Mucosa of gallbladder (tissue), 1 donor: ENCODE measurements around the gene BATF2. TPM values are rescaled to one million over a fixed set of nuclear protein-coding genes. Genes with fewer than 3 reads are reported as not detected.
A peak's percentile ranks its signal among the peaks of the same experiment; 100 is the strongest.
"Not testable (repeated sequence)": the region's sequence is repeated elsewhere in the genome, so short reads cannot be mapped to it uniquely, and the experiment has no call there.

ENCODE experiments used
- DNase-seq: peaks from one replicate; pipeline ENCODE4 v3.0.0-alpha.2; 2020; ENCODE audit warnings: low spot score
- total RNA-seq: library from RNA; stranded (reverse); gene quantifications from one replicate; pipeline ENCODE4 v1.2.1, GENCODE V29; 2021
- donor health status: DM: no; HTN: no; CAD: no.

BATF2 gene, protein sequence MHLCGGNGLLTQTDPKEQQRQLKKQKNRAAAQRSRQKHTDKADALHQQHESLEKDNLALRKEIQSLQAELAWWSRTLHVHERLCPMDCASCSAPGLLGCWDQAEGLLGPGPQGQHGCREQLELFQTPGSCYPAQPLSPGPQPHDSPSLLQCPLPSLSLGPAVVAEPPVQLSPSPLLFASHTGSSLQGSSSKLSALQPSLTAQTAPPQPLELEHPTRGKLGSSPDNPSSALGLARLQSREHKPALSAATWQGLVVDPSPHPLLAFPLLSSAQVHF
- total RNA-seq = 5.5 TPM

DNA sequence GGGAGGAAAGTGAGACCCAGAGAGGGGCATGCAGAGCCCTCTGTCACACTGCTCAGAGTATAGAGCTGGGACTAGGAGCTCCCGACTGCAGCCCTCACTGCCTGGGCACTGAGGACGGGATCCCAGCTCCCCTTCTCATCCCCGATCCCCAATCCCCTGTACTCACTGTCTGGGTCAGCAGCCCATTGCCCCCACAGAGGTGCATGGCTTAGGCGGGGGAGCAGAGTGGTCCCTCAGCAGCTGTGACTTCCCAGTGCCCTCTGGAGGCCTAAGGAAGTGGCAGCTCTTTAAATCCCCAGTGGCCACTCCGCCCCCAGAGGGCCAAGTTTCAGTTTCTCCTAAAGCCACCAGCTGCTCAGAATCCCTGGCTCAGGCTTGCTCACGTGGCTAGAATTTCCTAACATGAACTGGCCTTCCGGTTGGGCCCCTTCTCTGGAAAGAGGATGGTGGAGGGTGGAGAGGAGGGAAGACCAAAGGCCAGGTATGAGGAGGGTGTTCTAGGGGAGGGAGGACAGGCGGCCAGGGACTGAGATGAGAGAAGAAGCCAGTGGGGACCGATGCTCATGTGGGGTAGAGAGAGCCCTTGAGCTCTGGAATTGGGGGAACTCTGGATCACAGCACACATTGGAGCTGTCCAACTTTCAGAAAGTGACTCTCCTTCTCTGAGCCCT lies at the start of gene BATF2:
Gene BATF2, minus strand, starts transcription at position 262 of the 671 bp plus-strand sequence. Its CDS starts 57 bp downstream, at position 205.
- peak; percentile 80 for DNase-seq

DNA sequence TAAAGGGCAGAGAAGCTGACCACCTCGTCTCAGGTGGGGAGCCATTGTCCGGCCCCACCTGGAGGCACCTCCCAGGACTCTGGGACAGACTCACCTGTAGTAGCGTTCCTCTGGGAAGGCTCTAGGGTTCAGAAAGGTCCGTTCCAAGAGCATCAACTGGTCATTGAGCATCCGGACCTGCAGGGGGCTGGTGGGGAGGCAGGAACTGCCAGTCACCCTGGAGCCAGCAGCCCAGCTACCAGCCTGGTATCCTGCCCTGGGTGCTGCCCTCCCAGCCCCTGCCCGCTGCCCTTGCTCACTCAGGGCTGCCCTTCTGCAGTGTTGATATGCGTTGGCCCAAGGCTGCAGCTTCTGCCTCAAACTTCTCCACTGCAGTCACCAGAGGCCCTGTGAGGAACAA lies 49.0 kb upstream of the BATF2 start:
- DNase-seq = no peak

DNA sequence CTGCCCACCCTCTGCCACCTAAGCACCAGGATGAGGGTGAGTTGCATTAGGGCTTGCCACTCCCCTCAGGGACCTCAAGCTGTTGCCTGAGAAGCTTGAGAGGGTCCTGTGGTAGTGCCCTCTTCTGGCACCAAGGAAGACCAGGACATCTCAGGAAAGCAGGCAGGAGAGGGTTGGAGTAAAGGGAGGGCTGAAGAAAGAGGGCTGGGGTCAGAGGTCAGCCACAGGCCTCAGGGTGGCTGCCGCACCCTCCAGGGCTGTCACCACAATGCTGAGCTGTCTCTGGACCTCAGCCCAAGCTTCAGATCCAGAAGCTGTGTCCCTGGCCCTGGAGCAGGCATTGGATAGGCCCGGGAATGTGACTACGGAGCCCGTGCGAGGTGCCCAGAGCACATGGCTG lies 48.3 kb upstream of the BATF2 start:
- DNase-seq = no peak

DNA sequence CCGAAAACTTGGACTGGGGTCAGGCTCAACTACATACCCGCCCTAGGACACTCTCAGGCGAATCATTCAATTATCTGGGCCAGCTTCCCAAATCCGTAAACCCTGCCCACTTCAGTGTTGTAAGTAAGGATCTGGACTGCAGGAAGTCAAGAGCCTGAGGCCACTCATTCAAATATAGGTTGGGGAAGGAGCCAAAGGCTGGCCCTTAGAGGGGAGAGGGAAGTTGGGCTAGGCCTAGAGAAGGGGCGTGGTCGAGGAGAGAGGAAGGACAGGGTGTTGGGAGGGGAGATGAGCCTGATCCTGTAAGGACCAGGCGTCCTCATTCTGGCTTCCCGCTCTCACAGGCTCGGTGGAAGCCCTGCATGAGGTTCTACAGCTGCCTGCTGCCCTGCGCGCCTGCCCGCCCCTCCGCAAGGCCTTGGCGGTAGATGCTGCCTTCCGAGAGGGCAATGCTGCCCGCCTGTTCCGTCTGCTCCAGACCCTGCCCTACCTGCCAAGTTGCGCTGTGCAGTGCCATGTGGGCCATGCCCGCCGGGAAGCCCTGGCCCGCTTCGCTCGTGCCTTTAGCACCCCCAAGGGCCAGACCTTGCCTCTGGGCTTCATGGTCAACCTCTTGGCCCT lies 47.2 kb upstream of the BATF2 start:
- DNase-seq = peak; percentile 18

DNA sequence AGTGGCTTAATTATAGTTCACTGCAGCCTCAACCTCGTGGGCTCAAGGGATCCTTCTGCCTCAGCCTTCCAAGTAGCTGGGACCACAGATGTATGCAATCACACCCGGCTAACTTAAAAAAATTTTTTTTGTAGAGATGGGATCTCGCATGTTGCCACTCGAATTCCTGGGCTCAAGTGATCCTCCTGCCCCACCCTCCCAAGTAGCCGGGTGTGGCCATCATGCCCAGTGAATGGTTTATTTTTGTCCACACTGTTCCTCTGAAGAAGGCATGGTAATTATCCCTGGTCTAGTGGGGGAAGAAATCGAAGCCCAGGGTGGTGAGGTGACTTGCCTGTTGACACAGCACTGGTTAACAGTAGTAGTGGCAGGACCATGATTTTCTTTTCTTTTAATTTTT lies 46.1 kb upstream of the BATF2 start:
- no peak for DNase-seq

DNA sequence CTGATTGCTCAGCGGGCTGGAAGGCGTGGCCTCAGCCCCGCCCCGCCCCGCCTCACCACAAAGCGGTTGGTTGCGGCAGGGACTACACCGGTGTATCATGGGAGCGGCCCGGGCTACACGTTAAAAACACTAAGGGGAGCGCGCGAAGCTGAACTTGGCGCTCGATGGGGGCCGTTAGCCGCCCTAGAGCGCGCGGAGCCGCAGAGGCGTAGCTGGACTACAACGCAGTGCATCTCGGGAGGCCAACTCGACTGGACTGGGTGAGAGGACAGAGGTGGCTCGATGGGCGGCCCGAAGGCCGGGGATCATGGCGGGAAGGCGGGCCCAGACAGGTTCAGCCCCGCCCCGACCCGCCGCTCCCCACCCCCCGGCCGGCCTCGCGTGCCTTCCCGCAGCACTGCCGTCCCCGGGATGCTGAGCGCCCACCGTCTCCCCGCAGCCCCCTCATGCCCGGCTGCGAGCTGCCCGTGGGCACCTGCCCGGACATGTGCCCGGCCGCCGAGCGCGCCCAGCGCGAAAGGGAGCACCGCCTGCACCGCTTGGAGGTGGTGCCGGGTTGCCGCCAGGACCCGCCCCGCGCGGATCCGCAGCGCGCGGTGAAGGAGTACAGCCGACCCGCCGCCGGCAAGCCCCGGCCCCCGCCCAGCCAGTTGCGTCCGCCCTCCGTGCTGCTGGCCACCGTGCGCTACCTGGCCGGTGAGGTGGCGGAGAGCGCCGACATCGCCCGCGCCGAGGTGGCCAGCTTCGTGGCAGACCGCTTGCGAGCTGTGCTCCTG lies 44.3 kb upstream of the BATF2 start, which contains the start of gene SAC3D1:
Gene SAC3D1, plus strand, starts transcription at position 364 of the 776 bp plus-strand sequence. Its CDS starts 83 bp downstream, at position 447.
- peak; percentile 87 for DNase-seq

DNA sequence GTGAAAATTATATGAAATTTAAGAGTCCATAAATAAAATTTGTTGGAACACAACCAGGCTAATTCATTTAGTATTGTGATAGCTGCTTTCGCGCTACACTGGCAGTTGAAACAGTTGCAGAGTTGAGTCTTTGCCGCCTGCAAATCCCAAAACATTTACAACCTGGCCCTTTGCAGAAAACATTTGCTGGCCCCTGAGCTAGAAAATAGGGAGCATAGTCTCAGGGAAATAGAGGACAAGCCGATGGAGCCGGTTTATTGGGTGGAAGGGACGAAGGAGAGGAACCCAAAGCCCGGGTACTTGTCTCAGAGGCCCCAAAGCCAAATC lies 43.7 kb upstream of the BATF2 start:
- no peak for DNase-seq

DNA sequence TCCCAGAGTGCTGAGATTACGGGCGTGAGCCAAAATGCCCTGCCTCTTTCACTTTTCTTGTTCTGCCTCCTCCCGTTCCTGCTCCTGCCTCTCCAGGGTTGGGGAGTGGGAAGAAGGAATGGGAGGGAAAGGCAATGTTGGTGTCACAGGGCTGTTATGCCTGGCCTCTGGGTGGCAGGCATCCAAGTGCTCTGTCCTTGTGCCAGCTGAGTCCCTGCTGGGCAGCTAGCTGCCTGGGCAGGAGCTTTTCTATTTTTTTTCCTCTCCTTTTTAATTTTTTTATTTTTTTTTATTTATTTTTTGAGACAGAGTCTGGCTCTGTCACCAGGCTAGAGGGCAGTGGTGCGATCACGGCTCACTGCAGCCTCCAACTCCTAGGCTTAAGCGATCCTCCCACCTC lies 40.2 kb upstream of the BATF2 start:
- DNase-seq = peak; percentile 47

DNA sequence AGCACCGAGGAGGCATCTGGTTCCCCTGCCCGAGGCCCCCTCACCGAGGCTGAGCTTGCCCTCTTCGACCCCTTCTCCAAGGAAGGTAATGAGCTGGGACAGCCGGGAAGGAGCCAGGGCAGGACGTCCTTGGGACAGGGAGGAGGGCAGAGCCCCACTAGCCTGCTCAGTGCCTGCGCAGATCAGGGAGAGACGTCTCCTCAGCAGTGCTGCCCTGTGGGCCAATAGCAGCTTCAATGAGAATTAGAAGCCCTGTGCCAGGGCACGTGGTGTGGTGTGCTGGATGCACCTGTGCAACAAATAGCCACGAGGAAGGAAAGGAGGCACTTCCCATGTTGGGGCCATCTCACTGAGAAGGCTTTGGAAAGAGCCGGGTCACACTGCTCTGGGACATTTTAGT lies 38.8 kb upstream of the BATF2 start:
- no peak for DNase-seq

DNA sequence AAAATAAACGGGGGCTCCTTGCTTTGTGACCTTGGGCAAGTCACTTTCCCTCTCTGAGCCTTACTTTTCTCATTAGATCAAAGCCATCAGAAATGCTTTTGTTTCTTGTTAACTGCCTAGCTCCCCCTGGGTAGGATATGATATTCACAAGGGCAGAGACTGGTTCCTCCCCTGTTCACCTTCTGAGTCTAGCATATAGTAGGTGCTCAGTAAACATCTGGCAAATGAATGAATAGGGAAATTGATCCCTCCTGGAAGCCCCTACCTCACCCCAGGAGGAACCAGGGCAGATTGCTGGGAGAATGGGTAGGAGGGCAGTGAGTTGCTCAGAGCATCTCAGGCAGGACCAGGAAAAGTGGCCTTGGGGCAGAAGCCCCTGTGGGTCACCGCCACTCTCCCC lies 37.7 kb upstream of the BATF2 start:
- DNase-seq = no peak

DNA sequence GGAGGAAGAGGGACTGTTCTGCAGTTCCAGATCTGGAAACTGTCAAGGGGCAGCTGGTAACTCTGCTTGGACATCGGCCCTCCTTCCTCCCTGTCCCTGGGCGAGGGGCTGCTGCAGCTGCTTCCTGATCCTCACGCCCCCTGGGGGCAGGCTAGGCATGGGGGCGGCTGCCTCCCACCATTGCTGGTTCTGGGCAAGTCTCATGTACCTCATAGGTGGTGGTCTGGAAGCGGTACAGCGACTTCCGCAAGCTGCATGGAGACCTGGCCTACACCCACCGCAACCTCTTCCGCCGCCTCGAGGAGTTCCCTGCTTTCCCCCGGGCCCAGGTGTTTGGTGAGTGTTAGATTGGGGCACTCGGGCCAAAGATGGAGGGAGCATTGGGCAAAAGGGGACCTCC lies 35.4 kb upstream of the BATF2 start:
- DNase-seq = no peak

DNA sequence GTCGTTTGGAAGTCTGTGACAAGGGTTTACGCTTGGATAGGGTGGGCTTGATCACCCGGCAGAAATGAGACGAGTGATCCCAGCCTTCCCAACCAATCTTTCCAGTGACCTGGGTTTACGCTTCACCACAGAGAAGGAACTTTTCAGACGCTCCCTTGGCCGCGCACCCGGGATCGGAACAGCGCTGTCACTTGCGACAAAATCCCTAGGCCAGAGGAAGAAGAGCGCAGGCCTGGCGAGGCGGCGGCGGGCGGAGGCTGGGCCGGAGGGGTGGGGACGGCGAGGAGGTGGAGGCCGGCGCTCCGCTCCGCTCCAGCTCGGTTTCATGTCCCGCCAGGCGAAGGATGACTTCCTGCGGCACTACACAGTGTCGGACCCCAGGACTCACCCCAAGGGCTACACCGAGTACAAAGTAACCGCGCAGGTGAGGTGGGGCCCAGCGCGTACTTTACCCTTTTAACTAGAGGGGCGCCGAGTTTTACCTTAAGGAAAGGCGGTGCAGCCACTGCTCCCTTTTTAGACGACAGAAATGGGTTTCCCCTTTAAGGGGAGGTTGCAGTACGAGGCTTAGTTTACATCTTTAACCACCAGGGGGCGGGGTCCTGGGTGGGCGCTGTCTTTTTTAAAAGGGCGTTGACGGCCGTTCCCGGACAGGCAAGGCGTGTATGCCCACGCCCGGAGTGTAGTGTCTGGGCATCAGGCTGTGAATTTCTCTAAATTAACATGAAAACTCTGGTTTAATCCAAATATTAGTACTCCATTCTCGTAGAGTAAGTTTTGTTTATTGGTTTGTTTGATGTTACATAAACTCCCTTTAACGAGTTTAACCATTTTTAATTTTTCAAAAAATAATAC lies 30.7 kb upstream of the BATF2 start, which contains the start of gene SNX15:
Gene SNX15, plus strand, starts transcription at position 227 of the 855 bp plus-strand sequence. Its CDS starts 99 bp downstream, at position 326.
- peak; percentile 94 for DNase-seq

DNA sequence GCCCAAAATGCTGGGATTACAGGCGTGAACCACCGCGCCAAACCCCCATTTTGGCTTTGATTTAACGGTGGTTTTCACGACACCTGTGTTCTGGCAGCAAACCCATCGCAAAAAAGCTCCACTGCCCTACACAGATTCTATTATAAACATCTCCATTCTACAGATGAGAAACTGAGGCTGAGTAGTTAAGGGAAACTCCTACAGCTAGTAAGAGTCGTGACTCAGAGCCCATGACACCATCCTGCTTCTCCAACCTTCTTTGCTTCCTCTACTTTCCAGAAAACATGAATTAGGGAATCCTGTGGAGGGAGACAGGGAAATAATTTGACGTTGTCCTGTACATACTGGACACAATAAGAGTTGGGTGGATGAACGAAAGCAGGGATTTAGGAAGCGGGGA lies 30.0 kb upstream of the BATF2 start:
- no peak for DNase-seq

DNA sequence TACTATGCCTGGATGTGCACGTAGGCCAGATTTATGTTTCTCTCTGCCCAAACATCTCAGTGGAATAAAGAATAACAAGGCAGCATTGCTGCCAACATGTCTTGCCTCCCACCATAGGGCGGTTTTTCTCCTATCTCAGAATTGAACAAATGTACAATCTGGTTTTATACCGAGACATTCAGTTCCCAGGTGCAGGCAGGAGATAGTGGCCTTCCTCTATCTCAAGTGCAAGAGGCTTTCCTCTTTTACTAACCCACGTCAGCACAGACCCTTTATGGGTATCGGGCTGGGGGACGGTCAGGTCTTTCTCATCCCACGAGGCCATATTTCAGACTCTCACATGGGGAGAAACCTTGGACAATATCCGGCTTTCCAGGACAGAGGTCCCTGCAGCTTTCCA lies 26.7 kb upstream of the BATF2 start:
- not testable (repeated sequence) for DNase-seq

DNA sequence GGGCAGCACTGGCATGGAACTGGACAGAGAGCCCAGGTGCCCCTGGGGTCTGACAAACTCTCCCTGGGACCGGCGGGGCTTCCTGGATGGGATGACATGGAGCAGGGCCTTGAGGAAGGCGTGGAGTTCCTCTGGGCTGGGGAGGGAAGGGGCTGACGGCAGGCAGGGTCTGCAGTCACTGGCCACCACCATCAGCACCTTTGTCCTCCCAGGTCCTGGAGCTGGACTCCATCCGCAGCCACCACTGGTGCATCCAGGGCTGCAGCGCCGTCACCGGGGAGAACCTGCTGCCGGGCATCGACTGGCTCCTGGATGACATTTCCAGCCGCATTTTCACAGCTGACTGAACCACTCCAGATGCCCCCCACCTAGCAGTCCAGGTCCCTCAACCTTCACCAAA lies 24.7 kb upstream of the BATF2 start:
- no peak for DNase-seq

DNA sequence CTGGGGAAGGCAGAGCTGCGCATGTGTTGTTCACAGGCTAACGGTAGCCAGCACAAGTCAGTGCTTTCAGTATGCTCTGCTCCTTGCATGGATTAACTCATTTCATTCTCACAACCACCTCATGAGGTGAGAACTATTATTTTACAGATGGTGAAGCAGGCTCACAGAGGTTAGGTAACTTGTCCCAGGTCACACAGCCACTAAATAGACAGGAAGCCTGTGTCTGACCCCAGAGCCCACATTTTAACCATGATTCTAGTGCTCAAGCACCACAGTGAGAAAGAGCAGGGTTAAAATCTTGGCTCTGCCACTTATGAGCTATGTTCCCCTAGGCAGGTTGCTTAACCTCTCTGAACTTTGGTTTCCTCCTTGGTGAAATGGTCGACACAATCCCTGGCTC lies 24.2 kb upstream of the BATF2 start:
- DNase-seq = no peak

DNA sequence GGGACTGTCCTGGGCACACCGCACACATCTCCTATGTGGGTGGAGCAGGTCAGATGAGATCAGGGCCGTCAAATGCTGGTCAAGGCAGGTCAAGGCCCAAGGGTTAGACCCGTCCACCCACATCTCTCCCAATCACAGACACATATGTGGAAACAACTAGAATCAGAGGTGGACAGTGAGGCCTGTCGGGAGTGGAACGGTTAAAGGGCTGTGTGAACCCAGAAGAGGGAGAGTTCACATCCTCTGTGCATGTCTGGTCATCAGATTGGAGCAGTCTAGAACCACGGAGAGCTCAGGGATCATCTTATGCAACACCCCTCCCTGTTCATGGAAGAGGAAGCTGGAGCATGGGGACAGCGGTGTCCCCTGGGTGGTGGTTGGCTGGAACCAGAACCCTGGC lies 23.1 kb upstream of the BATF2 start:
- no peak for DNase-seq

DNA sequence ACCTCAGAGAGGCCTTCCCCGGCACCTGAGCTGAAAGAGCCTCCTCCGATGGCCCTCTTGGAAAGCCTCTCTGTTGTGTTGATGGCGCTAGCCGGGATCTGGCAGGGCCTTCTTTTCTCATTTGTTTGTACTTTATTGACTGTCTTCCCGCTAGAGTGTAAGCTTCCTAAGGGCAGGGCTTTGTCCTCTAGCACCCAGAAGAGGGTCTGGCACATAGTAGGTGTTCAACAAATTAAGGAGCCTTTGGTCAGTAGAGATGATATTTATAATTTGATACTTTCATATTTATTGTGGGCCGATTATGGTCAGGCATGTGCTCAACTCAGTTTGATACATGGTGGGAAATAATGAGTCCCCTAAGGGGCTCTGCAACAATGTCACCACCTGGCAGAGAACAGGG lies 21.2 kb upstream of the BATF2 start:
- DNase-seq = no peak

DNA sequence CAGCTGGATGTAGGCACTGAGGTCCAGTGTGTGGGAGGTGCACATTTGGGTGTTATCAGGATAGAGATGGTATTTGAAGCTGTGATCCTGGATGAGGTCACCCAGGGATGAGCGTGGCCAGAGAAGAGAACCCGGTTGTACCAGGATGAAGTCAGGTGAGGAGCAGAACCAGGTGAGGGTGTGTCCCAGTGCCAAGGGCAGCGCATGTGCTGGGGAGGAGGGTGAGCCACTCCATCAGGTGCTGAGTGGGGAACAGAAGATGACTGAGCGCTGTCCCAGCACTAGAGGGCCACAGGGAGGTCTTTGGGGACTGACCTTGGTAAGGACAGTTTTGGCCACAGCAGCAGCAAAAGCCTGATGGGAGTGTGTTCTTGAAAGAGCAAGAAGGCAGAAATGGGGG lies 19.9 kb upstream of the BATF2 start:
- DNase-seq = peak; percentile 37

DNA sequence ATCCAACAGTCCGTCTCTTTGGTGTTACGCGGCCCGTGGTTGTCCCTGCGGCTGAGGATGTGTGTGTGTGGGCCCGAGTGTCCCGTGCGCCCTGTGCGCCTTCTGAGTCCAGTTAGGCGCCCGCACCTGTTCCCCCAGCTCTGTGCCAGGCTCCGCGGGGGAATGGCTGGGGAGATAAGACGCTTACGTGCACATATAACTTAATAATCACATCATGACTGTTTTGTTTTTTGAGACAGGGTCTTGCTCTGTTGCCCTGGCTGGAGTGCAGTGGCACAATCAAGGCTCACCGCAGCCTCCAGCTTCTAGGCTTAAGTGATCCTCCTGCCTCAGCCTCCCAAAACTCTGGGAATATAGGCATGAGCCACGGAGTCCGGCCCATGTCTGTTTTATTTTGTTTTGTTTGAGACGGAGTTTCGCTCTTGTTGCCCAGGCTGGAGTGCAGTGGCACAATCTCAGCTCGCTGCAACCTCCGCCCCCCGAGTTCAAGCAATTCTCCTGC lies 18.0 kb upstream of the BATF2 start:
- DNase-seq = no peak
